HG02885 (cell line): ENCODE data around the gene TMED8.
"Not testable (repeated sequence)": the region's sequence is repeated elsewhere in the genome, so short reads cannot be mapped to it uniquely, and the experiment has no call there.

Experiments
- ATAC-seq: cut with Tn5 transposase; IDR thresholded peaks from one replicate; pipeline ENCODE4 v1.9.1; 2021; ENCODE audit warnings: mild to moderate bottlenecking; ENCODE audit not compliant: unreplicated experiment, poor library complexity

TMED8 gene

GRCh38 chr14:77324289-77324688 lies 52.6 kb downstream of the TMED8 start:
- no peak for ATAC-seq

- ATAC-seq = no peak
Measured at GRCh38 chr14:77323571-77323970, 53.3 kb downstream of the TMED8 start.

- no peak for ATAC-seq
Measured at GRCh38 chr14:77322951-77323350, 53.9 kb downstream of the TMED8 start.

GRCh38 chr14:77322250-77322902 lies 54.5 kb downstream of the TMED8 start:
- no peak for ATAC-seq

GRCh38 chr14:77320238-77320935 lies 56.5 kb downstream of the TMED8 start, which contains the start of gene POMT2:
Gene POMT2, minus strand, starts transcription at chr14:77320883. Its CDS starts 202 bp downstream, at chr14:77320681.
- ATAC-seq = peak; percentile 70

GRCh38 chr14:77319422-77319821 lies 57.5 kb downstream of the TMED8 start:
- no peak for ATAC-seq

GRCh38 chr14:77318756-77319155 lies 58.1 kb downstream of the TMED8 start:
- ATAC-seq = not testable (repeated sequence)

GRCh38 chr14:77318006-77318553 lies 58.8 kb downstream of the TMED8 start:
- ATAC-seq = no peak

GRCh38 chr14:77316872-77317301 lies 60.0 kb downstream of the TMED8 start:
- ATAC-seq = no peak

GRCh38 chr14:77316195-77316505 lies 60.7 kb downstream of the TMED8 start:
- no peak for ATAC-seq

- no peak for ATAC-seq
Measured at GRCh38 chr14:77314539-77315457, 62.1 kb downstream of the TMED8 start.

GRCh38 chr14:77314043-77314442 lies 62.9 kb downstream of the TMED8 start:
- ATAC-seq = no peak

- ATAC-seq = no peak
Measured at GRCh38 chr14:77313371-77313770, 63.5 kb downstream of the TMED8 start.

GRCh38 chr14:77311217-77311616 lies 65.7 kb downstream of the TMED8 start:
- no peak for ATAC-seq

GRCh38 chr14:77310026-77310425 lies 66.9 kb downstream of the TMED8 start:
- no peak for ATAC-seq

GRCh38 chr14:77309131-77309530 lies 67.8 kb downstream of the TMED8 start:
- no peak for ATAC-seq

- ATAC-seq = no peak
Measured at GRCh38 chr14:77306851-77307496, 69.9 kb downstream of the TMED8 start.

GRCh38 chr14:77306416-77306815 lies 70.5 kb downstream of the TMED8 start:
- ATAC-seq = no peak

GRCh38 chr14:77305696-77306095 lies 71.2 kb downstream of the TMED8 start:
- ATAC-seq = no peak
